Measurements from ENCODE around the gene SMCO2.

Gene SMCO2

GRCh38 chr12:27491226-27491625 lies 44.7 kb downstream of the SMCO2 start:
- in situ Hi-C loops (cut with HindIII; ENCODE audit: low pct_unique_long_range_greater_than_20kb, low sequenced_read_pairs): no loop called here
- no peak for TF ChIP-seq JUND (IDR thresholded peaks at IDR 0.05; ENCODE audit: low read depth)
- DNase-seq (ENCODE audit: low read depth in 1 of 2, low spot score in 1 of 2): no peak

GRCh38 chr12:27493260-27493940 lies 46.9 kb downstream of the SMCO2 start:
- DNase-seq (ENCODE audit: low read depth in 1 of 2, low spot score in 1 of 2): peak; percentile 7 to 50
- no peak for TF ChIP-seq JUND (IDR thresholded peaks at IDR 0.05; ENCODE audit: low read depth)
- in situ Hi-C loops (cut with HindIII; ENCODE audit: low pct_unique_long_range_greater_than_20kb, low sequenced_read_pairs): no loop called here

- no peak for TF ChIP-seq JUND (IDR thresholded peaks at IDR 0.05; ENCODE audit: low read depth)
- no peak for DNase-seq (ENCODE audit: low read depth in 1 of 2, low spot score in 1 of 2)
- in situ Hi-C loops (cut with HindIII; ENCODE audit: low pct_unique_long_range_greater_than_20kb, low sequenced_read_pairs): no loop called here
These were observed 50.9 kb downstream of the SMCO2 start for GRCh38 chr12:27497446-27497845.

- DNase-seq (ENCODE audit: low read depth in 1 of 2, low spot score in 1 of 2): no peak
- no peak for TF ChIP-seq JUND (IDR thresholded peaks at IDR 0.05; ENCODE audit: low read depth)
- in situ Hi-C loops (cut with HindIII; ENCODE audit: low pct_unique_long_range_greater_than_20kb, low sequenced_read_pairs): no loop called here
These were observed 51.6 kb downstream of the SMCO2 start for GRCh38 chr12:27498149-27498548.

DNA sequence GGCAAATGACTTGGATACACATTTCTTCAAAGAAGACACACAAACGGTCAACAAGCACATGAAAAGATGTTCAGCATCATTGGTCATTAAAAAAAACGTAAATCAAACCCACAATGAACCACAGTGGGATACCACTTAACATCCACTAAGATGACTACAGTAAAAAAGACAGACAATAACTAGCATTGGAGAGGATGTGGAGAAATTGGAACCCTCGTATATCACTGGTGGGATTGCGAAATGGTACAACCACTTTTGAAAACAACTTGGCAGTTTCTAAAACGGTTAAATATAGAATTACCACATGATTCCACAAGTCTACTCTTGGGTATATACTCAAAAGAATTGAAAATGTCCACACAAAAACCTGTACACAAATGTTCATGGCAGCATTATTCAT lies 52.2 kb downstream of the SMCO2 start:
- no peak for TF ChIP-seq JUND (IDR thresholded peaks at IDR 0.05; ENCODE audit: low read depth)
- in situ Hi-C loops (cut with HindIII; ENCODE audit: low pct_unique_long_range_greater_than_20kb, low sequenced_read_pairs): no loop called here
- no peak for DNase-seq (ENCODE audit: low read depth in 1 of 2, low spot score in 1 of 2)

DNA sequence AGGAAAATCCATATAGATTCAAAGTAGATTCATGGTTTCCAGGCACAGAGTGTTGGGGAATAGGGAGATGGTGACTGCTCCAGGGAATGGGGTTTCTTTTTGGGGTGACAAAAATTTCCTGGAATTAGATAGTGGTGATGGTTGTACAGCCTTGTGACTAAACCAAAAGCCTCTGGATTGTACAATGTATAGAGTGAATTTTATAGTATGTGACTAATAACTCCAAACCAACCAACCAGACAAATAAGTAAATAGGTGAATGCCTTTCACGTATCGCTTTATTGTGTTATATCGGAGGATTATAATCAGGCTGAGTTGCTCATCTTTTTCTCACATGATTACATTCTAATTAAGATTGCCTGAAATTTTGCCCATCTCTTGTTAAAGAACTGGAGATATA lies 52.8 kb downstream of the SMCO2 start:
- in situ Hi-C loops (cut with HindIII; ENCODE audit: low pct_unique_long_range_greater_than_20kb, low sequenced_read_pairs): no loop called here
- no peak for DNase-seq (ENCODE audit: low read depth in 1 of 2, low spot score in 1 of 2)
- no peak for TF ChIP-seq JUND (IDR thresholded peaks at IDR 0.05; ENCODE audit: low read depth)

DNA sequence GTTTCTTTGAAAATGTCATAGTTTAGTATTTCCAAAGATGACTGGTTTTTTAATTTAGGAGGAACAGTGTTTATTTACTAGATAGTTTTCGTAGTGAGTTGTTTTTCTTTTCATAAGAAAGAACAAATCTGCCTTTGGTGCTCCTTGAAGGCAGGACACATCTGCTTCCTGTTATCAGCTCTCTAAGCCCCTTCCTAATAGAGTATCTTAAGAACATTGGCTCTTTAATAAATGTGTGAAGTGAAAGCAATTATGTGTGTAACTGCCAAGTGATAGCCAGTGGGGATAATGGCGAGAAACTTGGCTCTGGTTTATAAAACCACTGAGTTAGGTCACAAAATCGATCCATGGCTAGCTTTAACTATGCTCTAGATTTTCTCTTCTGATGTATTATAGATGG lies 54.0 kb downstream of the SMCO2 start:
- no peak for TF ChIP-seq JUND (IDR thresholded peaks at IDR 0.05; ENCODE audit: low read depth)
- DNase-seq (ENCODE audit: low read depth in 1 of 2, low spot score in 1 of 2): no peak
- in situ Hi-C loops (cut with HindIII; ENCODE audit: low pct_unique_long_range_greater_than_20kb, low sequenced_read_pairs): no loop called here

DNA sequence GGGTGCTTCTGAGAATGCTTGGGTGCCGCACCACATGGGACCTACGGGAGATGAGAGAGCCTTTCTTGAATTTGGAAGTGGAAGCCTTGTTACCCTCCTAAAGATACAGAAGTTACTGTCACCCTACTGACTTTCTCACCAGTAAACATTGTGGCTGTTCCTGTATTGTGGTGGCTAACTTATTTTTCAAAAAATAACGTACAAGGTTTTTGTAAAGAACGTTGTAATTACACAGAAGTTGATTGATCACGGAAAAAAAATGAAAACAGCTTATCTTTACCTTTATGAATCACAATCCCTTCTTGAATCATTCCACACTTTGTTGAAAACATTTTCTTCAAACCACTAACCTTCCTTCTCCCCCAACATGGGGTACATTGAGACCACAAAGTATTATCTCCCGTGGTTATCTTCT lies 55.5 kb downstream of the SMCO2 start:
- TF ChIP-seq JUND (IDR thresholded peaks at IDR 0.05; ENCODE audit: low read depth): no peak
- in situ Hi-C loops (cut with HindIII; ENCODE audit: low pct_unique_long_range_greater_than_20kb, low sequenced_read_pairs): no loop called here

GRCh38 chr12:27504507-27504906 lies 58.0 kb downstream of the SMCO2 start:
- no peak for TF ChIP-seq JUND (IDR thresholded peaks at IDR 0.05; ENCODE audit: low read depth)
- no peak for DNase-seq (ENCODE audit: low read depth in 1 of 2, low spot score in 1 of 2)
- in situ Hi-C loops (cut with HindIII; ENCODE audit: low pct_unique_long_range_greater_than_20kb, low sequenced_read_pairs): no loop called here

More for the DNA sequence above, 55.5 kb downstream of the SMCO2 start:
- DNase-seq (ENCODE audit: low read depth in 1 of 2, low spot score in 1 of 2): no peak

DNA sequence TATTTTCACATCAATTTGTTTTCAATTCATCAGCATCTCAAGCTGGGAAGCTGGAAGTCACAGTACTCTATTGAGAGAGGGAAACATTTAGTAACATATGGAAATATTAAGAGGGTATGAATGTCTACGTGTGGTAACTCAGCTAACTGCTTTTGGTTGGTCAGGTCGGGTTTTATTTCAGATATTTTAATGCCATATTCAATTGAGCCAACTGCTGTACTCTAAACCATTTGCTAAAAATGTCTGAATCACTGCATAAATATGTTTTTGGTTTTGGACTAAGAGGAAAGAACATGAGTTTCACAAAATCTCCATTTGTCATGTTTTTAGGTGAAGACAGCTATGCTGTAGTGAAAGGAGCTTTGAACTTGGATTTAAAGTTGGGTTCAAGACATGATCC lies 58.6 kb downstream of the SMCO2 start:
- in situ Hi-C loops (cut with HindIII; ENCODE audit: low pct_unique_long_range_greater_than_20kb, low sequenced_read_pairs): no loop called here
- DNase-seq (ENCODE audit: low read depth in 1 of 2, low spot score in 1 of 2): no peak
- no peak for TF ChIP-seq JUND (IDR thresholded peaks at IDR 0.05; ENCODE audit: low read depth)

GRCh38 chr12:27505761-27506160 lies 59.2 kb downstream of the SMCO2 start:
- no peak for TF ChIP-seq JUND (IDR thresholded peaks at IDR 0.05; ENCODE audit: low read depth)
- in situ Hi-C loops (cut with HindIII; ENCODE audit: low pct_unique_long_range_greater_than_20kb, low sequenced_read_pairs): no loop called here
- DNase-seq (ENCODE audit: low read depth in 1 of 2, low spot score in 1 of 2): no peak

GRCh38 chr12:27506645-27507189 lies 60.2 kb downstream of the SMCO2 start:
- no peak for DNase-seq (ENCODE audit: low read depth in 1 of 2, low spot score in 1 of 2)
- in situ Hi-C loops (cut with HindIII; ENCODE audit: low pct_unique_long_range_greater_than_20kb, low sequenced_read_pairs): no loop called here
- TF ChIP-seq JUND (IDR thresholded peaks at IDR 0.05; ENCODE audit: low read depth): no peak

- no peak for TF ChIP-seq JUND (IDR thresholded peaks at IDR 0.05; ENCODE audit: low read depth)
- in situ Hi-C loops (cut with HindIII; ENCODE audit: low pct_unique_long_range_greater_than_20kb, low sequenced_read_pairs): no loop called here
- no peak for DNase-seq (ENCODE audit: low read depth in 1 of 2, low spot score in 1 of 2)
These were observed 62.3 kb downstream of the SMCO2 start for GRCh38 chr12:27508736-27509431.

Data from T47D (cell line).